GM19193 (cell line): ENCODE measurements around the gene CYB561D1.

Experiments used
- POLR2A ChIP-seq: IDR thresholded peaks from 4 replicates; pipeline ENCODE4 v1.6.1; 2011; ENCODE audit not compliant: insufficient read depth, insufficient read length; ENCODE audit errors: extremely low read depth

CYB561D1 gene

GRCh38 chr1:109509176-109510134, 15.6 kb downstream of the CYB561D1 start, which contains the start of gene AMIGO1:
Gene AMIGO1, minus strand, starts transcription at chr1:109509727. Its CDS starts 815 bp downstream, at chr1:109508912.
- no peak for TF ChIP-seq POLR2A

DNA sequence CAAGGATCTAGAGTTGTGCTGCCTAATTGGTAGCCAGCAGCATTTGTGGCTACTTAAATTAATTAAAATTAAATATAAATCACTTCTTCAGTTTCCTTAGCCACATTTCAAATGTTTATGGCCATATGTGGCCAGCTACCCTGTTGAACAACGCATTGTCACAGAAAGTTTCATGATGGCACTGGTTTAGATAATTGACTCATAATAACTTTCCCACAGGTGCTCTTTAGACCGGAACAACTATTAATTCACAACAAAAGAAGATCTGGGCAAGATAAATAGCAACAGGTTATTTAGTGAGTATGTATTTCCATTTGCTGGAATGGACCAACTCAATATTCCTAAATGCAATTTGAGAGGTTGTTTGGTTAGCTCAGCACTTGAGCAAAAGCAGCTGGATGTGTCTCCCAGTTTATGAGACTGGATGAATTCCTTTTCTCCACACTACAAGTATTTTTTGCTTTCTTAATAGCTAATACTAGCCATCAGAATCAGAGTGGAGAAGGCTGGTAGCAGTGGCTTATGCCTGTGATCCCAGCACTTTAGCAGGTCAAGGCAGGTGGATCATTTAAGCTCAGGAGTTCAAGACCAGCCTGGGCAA, 19.3 kb downstream of the CYB561D1 start:
- no peak for TF ChIP-seq POLR2A

DNA sequence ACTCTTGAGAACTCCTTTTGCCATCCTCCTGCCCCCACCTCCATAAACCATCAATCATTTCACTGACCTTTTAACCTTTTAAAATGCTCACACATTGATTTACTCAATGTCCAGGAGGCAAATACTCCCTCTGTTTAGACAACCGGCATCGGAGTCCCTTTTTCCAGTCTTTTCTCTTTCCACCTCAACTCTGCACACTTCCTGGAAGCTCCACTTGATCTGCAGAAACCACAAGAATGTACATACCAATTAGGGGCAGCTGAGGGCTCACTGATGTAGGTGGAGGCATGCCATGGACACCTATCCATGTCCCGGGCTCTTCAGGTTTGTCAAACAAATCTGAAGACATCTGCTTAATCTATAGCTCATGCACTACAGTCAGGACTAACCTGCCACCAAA, 21.0 kb downstream of the CYB561D1 start:
- no peak for TF ChIP-seq POLR2A

DNA sequence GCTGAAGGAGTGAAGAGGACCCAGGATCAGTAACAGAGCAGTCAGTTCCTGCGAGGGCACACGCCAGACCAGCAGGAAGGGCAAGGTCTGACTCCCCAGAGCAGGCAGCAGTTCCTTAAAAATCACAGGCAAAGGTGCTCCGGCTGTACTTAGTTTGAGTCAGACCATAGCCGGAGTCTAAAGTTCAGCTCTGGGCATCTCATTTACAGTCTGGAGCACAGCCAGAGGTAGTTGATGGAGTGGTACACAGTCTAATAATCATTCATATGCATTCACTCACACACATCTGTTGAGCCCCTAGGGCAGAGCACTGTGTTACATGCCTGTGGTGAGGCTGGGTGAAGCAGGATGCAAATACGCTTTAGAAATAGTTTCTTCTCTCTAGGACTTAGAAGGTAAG, 23.0 kb downstream of the CYB561D1 start:
- no peak for TF ChIP-seq POLR2A

- TF ChIP-seq POLR2A, result no peak
Observed at GRCh38 chr1:109517337-109517736, 23.4 kb downstream of the CYB561D1 start.

- TF ChIP-seq POLR2A, result no peak
Observed at GRCh38 chr1:109521002-109521951, 27.4 kb downstream of the CYB561D1 start.

- TF ChIP-seq POLR2A, result no peak
Observed at GRCh38 chr1:109522026-109522425, 28.1 kb downstream of the CYB561D1 start.

- no peak for TF ChIP-seq POLR2A
Observed at GRCh38 chr1:109523706-109524105, 29.8 kb downstream of the CYB561D1 start.

DNA sequence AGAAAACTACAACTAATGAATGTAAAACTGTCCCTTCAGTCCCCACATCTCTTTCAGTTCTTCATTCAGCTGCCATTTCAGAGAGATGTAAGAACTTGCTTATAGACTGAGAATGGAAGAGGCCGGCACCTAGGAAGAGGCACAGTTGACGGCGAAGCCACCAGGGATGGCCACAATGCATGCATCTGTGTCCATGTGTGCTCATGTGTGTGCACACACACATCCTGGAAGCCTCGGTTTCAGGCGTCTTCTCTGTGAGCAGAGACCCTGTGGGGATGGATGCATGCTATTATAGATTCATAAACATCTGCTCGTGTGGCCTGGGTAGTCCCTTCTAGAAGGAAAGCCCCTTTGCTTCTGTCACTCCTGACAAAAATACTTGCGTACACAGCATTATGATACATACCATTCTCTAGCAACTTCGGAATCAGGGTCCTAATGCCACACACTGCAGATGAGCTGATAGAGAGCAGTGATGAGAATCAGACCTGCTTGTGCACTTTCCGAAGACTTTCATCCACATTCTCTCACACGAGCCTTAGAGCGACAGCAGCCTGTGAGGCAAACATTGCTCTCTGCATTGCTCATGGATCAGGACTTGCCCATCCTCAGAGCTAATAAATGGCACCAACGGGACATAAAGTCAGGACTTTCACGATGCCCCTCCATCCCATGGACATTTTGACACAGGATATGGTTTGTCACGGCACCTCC, 33.4 kb downstream of the CYB561D1 start:
- TF ChIP-seq POLR2A, result peak; percentile 31

- no peak for TF ChIP-seq POLR2A
Observed at GRCh38 chr1:109527846-109528695, 34.2 kb downstream of the CYB561D1 start.

DNA sequence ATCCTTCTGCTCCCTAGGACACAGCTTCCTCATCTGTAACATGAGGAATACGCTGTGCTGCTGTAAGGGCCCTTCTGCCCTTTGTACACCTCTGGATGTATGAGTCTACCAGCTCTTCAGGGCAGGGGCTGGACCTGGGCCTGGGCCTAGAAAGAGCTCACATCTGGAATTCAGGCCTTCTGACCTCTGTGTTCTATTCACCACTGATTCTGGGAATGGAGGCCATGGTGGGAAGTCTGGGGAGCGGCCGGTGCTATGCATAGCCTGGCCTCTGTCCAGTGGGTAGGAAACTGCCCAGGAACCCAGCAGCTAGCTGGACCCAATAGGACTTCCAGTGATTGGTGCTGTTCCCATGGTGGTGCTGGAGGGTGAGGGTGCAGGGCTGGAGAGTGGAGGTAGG, 34.8 kb downstream of the CYB561D1 start:
- TF ChIP-seq POLR2A, result no peak

DNA sequence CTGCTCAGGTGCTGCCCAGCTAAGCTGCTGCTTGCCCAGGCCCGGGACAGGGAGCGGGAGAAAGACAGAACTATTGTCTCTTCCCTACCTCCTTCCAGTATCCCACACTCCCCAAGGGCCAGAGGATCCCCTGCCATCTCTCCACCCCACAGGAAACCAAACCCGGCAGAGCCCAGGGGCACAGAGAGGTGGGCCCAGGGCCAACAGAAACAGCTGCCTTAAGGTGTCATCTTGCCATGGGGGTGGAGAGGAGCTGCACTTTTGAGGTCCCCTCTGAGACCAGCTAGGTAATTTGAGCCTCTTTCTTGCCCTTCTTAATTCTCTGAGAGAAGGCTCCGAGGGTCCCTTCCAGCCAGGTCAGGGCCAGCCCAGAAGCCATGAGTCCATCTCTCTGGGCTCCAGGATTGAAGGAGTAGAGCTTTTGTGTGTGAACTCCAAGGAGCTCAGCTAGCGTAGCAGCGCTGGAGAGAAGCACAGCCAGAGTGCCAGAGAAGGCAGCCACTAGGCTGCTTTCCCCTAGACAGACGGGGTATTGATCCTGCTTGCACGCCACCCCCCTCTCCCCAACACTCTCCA, 36.1 kb downstream of the CYB561D1 start:
- no peak for TF ChIP-seq POLR2A
